SU-DHL-6 (cell line): ENCODE results near the gene CBX1.

Experiments
- CTCF ChIP-seq: fragments of 200-600 bp; sonication (generic); IDR thresholded peaks from one replicate; pipeline ENCODE4 v1.5.1; 2017; ENCODE audit warnings: antibody characterized with exemption, mild to moderate bottlenecking, low read length, moderate library complexity; ENCODE audit not compliant: insufficient read depth, poor library complexity, severe bottlenecking
- EZH2phosphoT487 ChIP-seq: fragments of 200-600 bp; sonication (generic), shearing (Covaris generic); conservative IDR thresholded peaks from 2 replicates; pipeline ENCODE4 v1.6.1; 2018; ENCODE audit warnings: mild to moderate bottlenecking, antibody characterized with exemption, low read length, moderate library complexity, mixed read lengths

- TF ChIP-seq CTCF (no peak), EZH2phosphoT487 (no peak)
Measured at GRCh38 chr17:48139944-48140343, 38.7 kb upstream of the CBX1 start.
